K562 (cell line): ENCODE measurements around the gene MARCHF5. TPM values are rescaled to one million over a fixed set of nuclear protein-coding genes. Genes with fewer than 3 reads are reported as not detected.

ENCODE experiments used
- ATAC-seq: fragments of 200-7000 bp; cut with Tn5 transposase; 3 replicates; pipeline ENCODE4 v1.9.1; 2020; ENCODE audit warnings: moderate library complexity
- BruUV-seq: library from RNA; stranded (reverse); fragments of 400-500 nt; replicated peaks from 2 replicates; lab custom pipeline; 2021; lab: Mats Ljungman, UMichigan
- CTCF ChIA-PET: fragments of 300-600 bp; formaldehyde crosslinking; extraction: SDS; loops from one replicate; lab custom pipeline; 2021; ENCODE audit warnings: low intra/inter-chr PET ratio; lab: Yijun Ruan, JAX
- POLR2A ChIA-PET: fragments of 300-600, 350-650 bp; sonication (Branson Sonifier 250); formaldehyde crosslinking; extraction: SDS; loops from one replicate; lab custom pipeline; 2021; ENCODE audit warnings: antibody characterized with exemption, inconsistent platforms; lab: Yijun Ruan, JAX
- DNase-seq, 4 experiments: peaks; one replicate each; pipeline versions ENCODE4 v3.0.0 to v3.0.0-alpha.2; 2011 to 2018; ENCODE audit warnings: low spot score in 3 of 4, mixed read lengths in 3 of 4; ENCODE audit errors: extremely low read depth in 1 of 4
- FAIRE-seq: peaks from 2 replicates; lab custom pipeline; 2011; peaks lifted over from hg19 to GRCh38; lab: Jason Lieb, UNC
- H2AFZ ChIP-seq: 2 replicates; pipeline ENCODE4 v1.6.0; 2011; ENCODE audit warnings: low read depth, low read length, control low read depth, inconsistent platforms
- H3K27ac ChIP-seq: fragments of 200-600 bp; 3 replicates; pipeline ENCODE4 v1.8.0; 2011; ENCODE audit warnings: low read depth, mild to moderate bottlenecking, control low read depth, inconsistent platforms, low read length, moderate library complexity, mixed read lengths; ENCODE audit errors: extremely low read depth
- H3K27me3 ChIP-seq, 2 experiments: fragments of 300-600 bp in 1 of 2; 2 replicates in 1 of 2; 3 replicates in 1 of 2; pipeline versions ENCODE4 v1.6.0 to v1.8.0; 2011; ENCODE audit warnings: inconsistent platforms in 2 of 2, low read length in 2 of 2, mild to moderate bottlenecking in 1 of 2, mixed read lengths in 1 of 2, moderate library complexity in 1 of 2; ENCODE audit not compliant: control insufficient read depth in 2 of 2, insufficient read depth in 2 of 2
- H3K36me3 ChIP-seq: fragments of 300-600 bp; 3 replicates; pipeline ENCODE4 v1.8.0; 2011; ENCODE audit warnings: mild to moderate bottlenecking, low read length, inconsistent platforms; ENCODE audit not compliant: control insufficient read depth, insufficient read depth
- H3K4me1 ChIP-seq, 2 experiments: fragments of 200-600 bp in 1 of 2; replicated peaks in 1 of 2; 2 replicates in 1 of 2; 3 replicates in 1 of 2; pipeline versions ENCODE4 v1.5.1 to v1.8.0; 2011; ENCODE audit warnings: inconsistent platforms in 2 of 2, low read length in 2 of 2, mild to moderate bottlenecking in 1 of 2, mixed read lengths in 1 of 2, moderate library complexity in 1 of 2; ENCODE audit not compliant: control insufficient read depth in 2 of 2, insufficient read depth in 2 of 2
- H3K4me2 ChIP-seq: 2 replicates; pipeline ENCODE4 v1.6.1; 2011; ENCODE audit warnings: low read length, control low read depth, inconsistent platforms, mixed read lengths; ENCODE audit not compliant: insufficient read depth
- H3K4me3 ChIP-seq: fragments of 200-600 bp; sonication (generic), shearing (Covaris generic); 2 replicates; pipeline ENCODE4 v1.5.1; 2016; ENCODE audit warnings: control low read depth, inconsistent platforms
- H3K79me2 ChIP-seq: fragments of 200-600 bp; 3 replicates; pipeline ENCODE4 v1.8.0; 2011; ENCODE audit warnings: low read length, inconsistent platforms; ENCODE audit not compliant: control insufficient read depth, insufficient read depth
- H3K9ac ChIP-seq, 2 experiments: 2 replicates each; pipeline versions ENCODE4 v1.6.0 to v1.6.1; 2011; ENCODE audit warnings: low read depth in 2 of 2, low read length in 2 of 2, control low read depth in 1 of 2, inconsistent platforms in 1 of 2, mild to moderate bottlenecking in 1 of 2, mixed read lengths in 1 of 2; ENCODE audit not compliant: insufficient read depth in 1 of 2
- H3K9me1 ChIP-seq: one replicate; pipeline ENCODE4 v1.6.0; 2011; ENCODE audit warnings: inconsistent platforms, mild to moderate bottlenecking, low read length, moderate library complexity; ENCODE audit not compliant: control insufficient read depth, insufficient read depth
- H3K9me3 ChIP-seq: replicated peaks from 2 replicates; pipeline ENCODE4 v1.5.1; 2011; ENCODE audit warnings: low read depth, low read length, inconsistent platforms; ENCODE audit not compliant: control insufficient read depth, insufficient read depth
- H4K20me1 ChIP-seq: replicated peaks from 2 replicates; pipeline ENCODE4 v1.6.1; 2011; ENCODE audit warnings: low read length, inconsistent platforms, mixed read lengths; ENCODE audit not compliant: control insufficient read depth, insufficient read depth
- HDAC8 ChIP-seq: fragments of 450-650 bp; IDR thresholded peaks from 2 replicates; pipeline ENCODE4 v1.6.1; 2016; ENCODE audit warnings: mild to moderate bottlenecking, missing genetic modification characterization, moderate library complexity, missing compliant biosample characterization
- HMGN3 ChIP-seq: IDR thresholded peaks from 2 replicates; pipeline ENCODE4 v1.6.1; 2011; ENCODE audit warnings: borderline replicate concordance, low read depth, mild to moderate bottlenecking, mixed read lengths, low read length; ENCODE audit not compliant: insufficient read length; ENCODE audit errors: extremely low read depth
- MECOM ChIP-seq: fragments of 250-450 bp; sonication (Bioruptor Pico); IDR thresholded peaks from 2 replicates; pipeline ENCODE4 v1.8.0; 2022; ENCODE audit warnings: inconsistent platforms
- PHF20 ChIP-seq: fragments of 450-650 bp; IDR thresholded peaks from 2 replicates; pipeline ENCODE4 v1.6.1; 2018; ENCODE audit not compliant: partially characterized antibody
- ZBTB17 ChIP-seq: fragments of 450-650 bp; formaldehyde crosslinking; IDR thresholded peaks from 2 replicates; pipeline ENCODE4 v1.4.0; 2020; ENCODE audit warnings: mild to moderate bottlenecking
- ZNF79 ChIP-seq: fragments of 250-450 bp; sonication (Bioruptor Pico); IDR thresholded peaks from 2 replicates; pipeline ENCODE4 v1.4.0; 2020; ENCODE audit warnings: low read depth, mild to moderate bottlenecking, moderate library complexity
- WGBS: fragments of 100-300 bp; shearing (Covaris generic); methylation state at CpG from one replicate; pipeline ENCODE4 v1.1.6; 2016; ENCODE audit warnings: low coverage, mixed read lengths; ENCODE audit not compliant: insufficient coverage; ENCODE audit errors: missing lambda C conversion rate; 5-methylcytosine and 5-hydroxymethylcytosine counted together
- in situ Hi-C: fragments of 300-500 bp; cut with MboI; formaldehyde crosslinking; loops from 4 replicates; pipeline ENCODE4 v1.15.0; 2018; ENCODE audit warnings: inconsistent platforms, mixed read lengths
- intact Hi-C: fragments of 100-400 bp; cut with micrococcal nuclease; formaldehyde crosslinking; loops from 2 replicates; pipeline ENCODE4 v1.14.2; 2022
- polyA plus RNA-seq, 8 experiments: library from polyadenylated mRNA; depleted of rRNA in 4 of 8; stranded (reverse) in 5 of 8; unstranded in 3 of 8; fragments of >200 nt; fragmentation: Nextera tagmentation in 2 of 8; fragmentation: Illumina TruSeq in 1 of 8; extraction: Ambion mirVana in 2 of 8; extraction: Trizol in 1 of 8; gene quantifications; 2 replicates each; pipeline versions ENCODE4 v1.2.1 to v1.2.3, GENCODE V29; 2011 to 2014; ENCODE audit warnings: inconsistent platforms in 1 of 8, missing spikeins in 1 of 8
- total RNA-seq, 7 experiments: library from RNA; depleted of rRNA in 6 of 7; stranded (reverse); fragments of >200 nt in 6 of 7; fragmentation: Illumina TruSeq in 2 of 7; extraction: Trizol in 2 of 7; gene quantifications; 2 replicates each; pipeline versions ENCODE4 v1.2.1 to v1.2.3, GENCODE V29; 2011 to 2021; ENCODE audit warnings: low replicate concordance in 1 of 7
- TF ChIP-seq, protein P1 (sequence below): fragments of 450-650 bp; formaldehyde crosslinking; IDR thresholded peaks from 2 replicates; pipeline ENCODE4 v1.4.0; 2020; ENCODE audit warnings: mild to moderate bottlenecking, moderate library complexity
- TF ChIP-seq, protein P2 (sequence below), 2 experiments: fragments of 250-450 bp in 1 of 2; fragments of 450-650 bp in 1 of 2; sonication (Bioruptor Pico) in 1 of 2; IDR thresholded peaks; 2 replicates each; pipeline versions ENCODE4 v1.6.1 to v1.8.0; 2016 to 2021; ENCODE audit warnings: mild to moderate bottlenecking in 2 of 2, moderate library complexity in 2 of 2, missing compliant biosample characterization in 1 of 2, missing genetic modification characterization in 1 of 2
- TF ChIP-seq, protein P3 (sequence below): fragments of 450-650 bp; formaldehyde crosslinking; IDR thresholded peaks from 2 replicates; pipeline ENCODE4 v1.4.0; 2022; ENCODE audit warnings: mild to moderate bottlenecking, moderate library complexity

The MARCHF5 gene
- total and polyA plus RNA-seq, 9 of the 15 experiments (the other 6 are each of a cell fraction or from before 2014, with no cell fraction given): 3.4 to 27.2 (median 11.5) TPM

DNA sequence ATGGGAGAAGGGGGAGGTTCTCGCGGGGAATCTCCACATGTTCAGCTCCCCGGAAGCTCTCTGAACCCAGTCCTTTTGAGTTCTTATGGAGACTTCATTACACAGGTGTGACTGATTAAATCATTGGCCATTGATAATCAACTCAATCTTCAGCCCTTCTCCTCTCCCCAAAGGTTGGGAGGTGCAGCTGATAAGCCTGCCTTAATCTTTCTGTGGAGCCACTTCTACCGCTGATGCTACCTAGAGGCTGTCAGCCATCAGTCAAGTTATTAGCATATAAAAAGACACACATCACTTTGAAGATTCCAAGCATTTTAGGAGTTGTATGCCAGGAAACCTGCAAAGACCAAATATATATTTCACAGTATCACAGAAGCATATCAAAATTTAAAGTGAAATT is 91.7 kb downstream of the MARCHF5 start:
- FAIRE-seq: no peak

DNA sequence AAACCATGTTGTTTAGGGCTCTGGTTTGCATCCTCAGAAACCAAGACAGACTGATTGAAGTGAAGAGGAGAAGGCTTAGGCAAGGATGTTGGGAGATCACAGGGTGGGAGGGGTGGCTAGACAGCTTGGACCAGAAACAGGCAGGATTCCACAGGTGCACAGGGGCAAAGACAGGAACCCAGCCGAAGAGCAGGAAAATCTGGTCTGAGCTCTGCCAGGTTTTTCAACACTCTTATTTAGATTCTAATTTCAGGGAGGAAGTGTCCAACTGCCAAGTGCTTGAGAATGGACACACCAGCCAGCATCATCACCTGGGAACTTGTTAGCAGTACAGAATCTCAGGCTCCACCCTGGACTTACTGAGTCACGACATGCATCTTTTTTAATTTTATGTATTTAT is 93.8 kb downstream of the MARCHF5 start:
- Histone ChIP-seq H3K9me3 (no peaks in the 10 kb centered on the region), H3K36me3 (no peaks in the 10 kb centered on the region), H3K4me1 (no peaks in the 10 kb centered on the region), H3K9ac (no peak overlapping the region), H2AFZ (no peak overlapping the region), H4K20me1 (no peaks in the 10 kb centered on the region; the same call in 1 of the 2 replicates), H3K79me2 (no peaks in the 10 kb centered on the region), H3K27ac (no peak overlapping the region), H3K4me3 (no peak overlapping the region), H3K27me3 (peaks cover 0 to 3% of the 10 kb centered on the region in 2 experiments; a peak in 1 of 5 replicates), H3K4me2 (no peak overlapping the region), H3K9me1 (no peaks in the 10 kb centered on the region)
- in situ Hi-C loops (no loop called here), intact Hi-C loops (loop anchor here (10.0 kb wide), 1 partner anchor 190 kb away; the partner anchor contains the start of gene IDE)
- no peak for ATAC-seq
- ChIA-PET POLR2A (interaction anchor here (0.6 kb wide), 1 partner anchor 101 kb away, joined by 3 read pairs; no protein-coding TSS in a partner anchor), CTCF (no interaction called here)
- WGBS: 6% methylated on average over 2 of the region's 2 CpGs
- no peak for FAIRE-seq
- DNase-seq: no peak
- TF ChIP-seq, protein P1, sequence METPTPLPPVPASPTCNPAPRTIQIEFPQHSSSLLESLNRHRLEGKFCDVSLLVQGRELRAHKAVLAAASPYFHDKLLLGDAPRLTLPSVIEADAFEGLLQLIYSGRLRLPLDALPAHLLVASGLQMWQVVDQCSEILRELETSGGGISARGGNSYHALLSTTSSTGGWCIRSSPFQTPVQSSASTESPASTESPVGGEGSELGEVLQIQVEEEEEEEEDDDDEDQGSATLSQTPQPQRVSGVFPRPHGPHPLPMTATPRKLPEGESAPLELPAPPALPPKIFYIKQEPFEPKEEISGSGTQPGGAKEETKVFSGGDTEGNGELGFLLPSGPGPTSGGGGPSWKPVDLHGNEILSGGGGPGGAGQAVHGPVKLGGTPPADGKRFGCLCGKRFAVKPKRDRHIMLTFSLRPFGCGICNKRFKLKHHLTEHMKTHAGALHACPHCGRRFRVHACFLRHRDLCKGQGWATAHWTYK: no peak
- no peak for TF ChIP-seq HDAC8 (tag)
- TF ChIP-seq, protein P2, sequence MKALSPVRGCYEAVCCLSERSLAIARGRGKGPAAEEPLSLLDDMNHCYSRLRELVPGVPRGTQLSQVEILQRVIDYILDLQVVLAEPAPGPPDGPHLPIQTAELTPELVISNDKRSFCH (CRISPR knock-in tag; IDR thresholded peaks at IDR 0.05): no peak
- TF ChIP-seq, protein P2 (tag; IDR thresholded peaks at IDR 0.05): no peak
- no peak for TF ChIP-seq HMGN3
- TF ChIP-seq, protein P3, sequence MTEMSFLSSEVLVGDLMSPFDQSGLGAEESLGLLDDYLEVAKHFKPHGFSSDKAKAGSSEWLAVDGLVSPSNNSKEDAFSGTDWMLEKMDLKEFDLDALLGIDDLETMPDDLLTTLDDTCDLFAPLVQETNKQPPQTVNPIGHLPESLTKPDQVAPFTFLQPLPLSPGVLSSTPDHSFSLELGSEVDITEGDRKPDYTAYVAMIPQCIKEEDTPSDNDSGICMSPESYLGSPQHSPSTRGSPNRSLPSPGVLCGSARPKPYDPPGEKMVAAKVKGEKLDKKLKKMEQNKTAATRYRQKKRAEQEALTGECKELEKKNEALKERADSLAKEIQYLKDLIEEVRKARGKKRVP (CRISPR knock-in tag): no peak
- TF ChIP-seq MECOM (CRISPR knock-in tag): no peak
- BruUV-seq: no TSS peak

More for the DNA sequence above, 91.7 kb downstream of the MARCHF5 start:
- Histone ChIP-seq H3K9me1 (no peaks in the 10 kb centered on the region), H3K9me3 (no peaks in the 10 kb centered on the region), H3K79me2 (no peaks in the 10 kb centered on the region), H3K9ac (no peak overlapping the region), H4K20me1 (no peaks in the 10 kb centered on the region; the same call in 1 of the 2 replicates), H3K27ac (no peak overlapping the region), H3K4me2 (no peak overlapping the region), H3K4me3 (no peak overlapping the region), H3K27me3 (peaks cover 0 to 3% of the 10 kb centered on the region in 2 experiments; a peak in 1 of 5 replicates), H3K36me3 (no peaks in the 10 kb centered on the region), H3K4me1 (no peaks in the 10 kb centered on the region), H2AFZ (no peak overlapping the region)
- ChIA-PET CTCF (no interaction called here), POLR2A (no interaction called here)
- TF ChIP-seq ZBTB17: no peak
- no peak for TF ChIP-seq ZNF79 (CRISPR knock-in tag)
- TF ChIP-seq PHF20: no peak
- ATAC-seq (no peak), DNase-seq (no peak)
- intact Hi-C loops: loop anchor here (10.0 kb wide), 1 partner anchor 192 kb away; the partner anchor contains the start of gene IDE
- no TSS peak for BruUV-seq
- in situ Hi-C loops: no loop called here
- 6% methylated on average over 4 of the region's 4 CpGs for WGBS
